ENCODE results near the gene RTCB. TPM values are rescaled to one million over a fixed set of nuclear protein-coding genes. Genes with fewer than 3 reads are reported as not detected.
"Not testable (repeated sequence)": the region's sequence is repeated elsewhere in the genome, so short reads cannot be mapped to it uniquely, and the experiment has no call there.

RTCB gene
- total RNA-seq, 1 donor: 111 TPM

DNA sequence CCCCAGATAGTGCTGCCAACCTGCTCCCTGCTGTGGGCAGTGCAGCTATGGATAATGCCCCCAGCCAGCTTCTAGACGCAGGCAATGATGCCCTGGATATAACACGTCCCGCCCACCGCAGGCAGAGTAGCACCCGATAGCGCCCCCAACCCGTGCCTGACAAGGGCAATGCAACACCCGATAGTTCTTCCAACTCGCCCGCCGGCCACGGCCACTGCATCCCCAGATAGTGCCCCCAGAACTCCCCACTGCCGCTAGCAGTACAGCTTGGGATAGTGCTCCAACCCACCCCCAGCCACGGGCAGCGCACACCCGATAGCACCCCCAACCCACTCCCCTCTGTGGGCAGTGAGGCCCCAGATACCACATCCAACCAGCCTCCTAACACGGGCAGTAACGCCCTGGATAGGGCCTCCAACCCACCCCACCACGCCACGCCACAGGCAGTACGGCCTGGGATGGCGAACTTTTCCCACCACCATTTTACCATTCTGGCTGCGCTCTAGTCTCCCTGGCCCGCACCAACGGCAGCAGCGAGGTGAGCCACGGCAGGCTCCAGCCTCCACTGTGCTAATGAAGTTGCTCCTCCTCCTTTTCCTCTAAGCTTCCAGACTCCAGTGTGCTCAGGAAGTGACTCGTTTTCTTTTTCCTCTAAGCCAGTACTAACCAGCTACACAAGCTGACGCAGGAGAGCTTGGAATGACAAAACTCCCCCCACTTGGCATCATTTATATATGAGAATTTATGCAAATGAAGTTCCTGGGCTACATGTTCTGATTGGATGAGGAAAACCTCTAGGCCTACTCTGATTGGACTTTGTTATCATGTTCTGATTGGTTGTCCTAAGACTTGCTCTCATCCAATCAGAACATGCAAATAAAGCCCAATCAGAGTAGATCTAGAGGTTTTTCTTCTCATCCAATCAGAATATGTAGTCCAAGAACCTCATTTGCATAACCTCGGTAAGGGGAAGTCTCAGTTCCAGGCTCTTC is 57.4 kb downstream of the RTCB start:
- DNase-seq (ENCODE audit: low read depth): peak; percentile 3
- H3K4me3 ChIP-seq (ENCODE audit: low read depth, low read length): no peak overlapping the region
- no peak for TF ChIP-seq CTCF (IDR thresholded peaks at IDR 0.05; ENCODE audit: insufficient read depth, low read depth, low read length)

DNA sequence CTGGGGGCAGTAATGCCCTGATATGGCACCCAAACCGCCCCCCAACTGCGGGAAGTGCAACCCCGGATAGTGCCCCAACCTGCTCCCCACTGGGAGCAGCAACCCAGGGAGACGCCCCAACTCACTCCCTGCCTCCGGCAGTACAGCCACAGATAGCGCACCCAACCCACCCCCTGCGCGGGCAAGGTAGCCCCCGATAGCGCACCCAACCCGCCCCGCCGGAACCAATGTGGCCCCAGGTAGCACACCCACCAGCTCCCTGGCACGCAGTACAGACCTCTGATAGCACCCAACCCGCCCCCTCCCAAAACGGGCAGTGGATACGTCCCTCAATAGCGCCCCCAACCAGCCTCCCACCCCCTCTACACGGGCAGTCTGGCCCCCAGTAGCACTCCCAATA is 58.2 kb downstream of the RTCB start:
- no peak for TF ChIP-seq CTCF (IDR thresholded peaks at IDR 0.05; ENCODE audit: insufficient read depth, low read depth, low read length)
- DNase-seq (ENCODE audit: low read depth): no peak
- no peak overlapping the region for H3K4me3 ChIP-seq (ENCODE audit: low read depth, low read length)

- no peak for DNase-seq (ENCODE audit: low read depth)
- no peak overlapping the region for H3K4me3 ChIP-seq (ENCODE audit: low read depth, low read length)
- no peak for TF ChIP-seq CTCF (IDR thresholded peaks at IDR 0.05; ENCODE audit: insufficient read depth, low read depth, low read length)
These were observed 58.8 kb downstream of the RTCB start for GRCh38 chr22:32353292-32353691.

GRCh38 chr22:32352681-32353080 is 59.4 kb downstream of the RTCB start:
- no peak for DNase-seq (ENCODE audit: low read depth)
- TF ChIP-seq CTCF (IDR thresholded peaks at IDR 0.05; ENCODE audit: insufficient read depth, low read depth, low read length): no peak
- no peak overlapping the region for H3K4me3 ChIP-seq (ENCODE audit: low read depth, low read length)

GRCh38 chr22:32351875-32352274 is 60.2 kb downstream of the RTCB start:
- H3K4me3 ChIP-seq (ENCODE audit: low read depth, low read length); DNase-seq (ENCODE audit: low read depth): not testable (repeated sequence)

DNA sequence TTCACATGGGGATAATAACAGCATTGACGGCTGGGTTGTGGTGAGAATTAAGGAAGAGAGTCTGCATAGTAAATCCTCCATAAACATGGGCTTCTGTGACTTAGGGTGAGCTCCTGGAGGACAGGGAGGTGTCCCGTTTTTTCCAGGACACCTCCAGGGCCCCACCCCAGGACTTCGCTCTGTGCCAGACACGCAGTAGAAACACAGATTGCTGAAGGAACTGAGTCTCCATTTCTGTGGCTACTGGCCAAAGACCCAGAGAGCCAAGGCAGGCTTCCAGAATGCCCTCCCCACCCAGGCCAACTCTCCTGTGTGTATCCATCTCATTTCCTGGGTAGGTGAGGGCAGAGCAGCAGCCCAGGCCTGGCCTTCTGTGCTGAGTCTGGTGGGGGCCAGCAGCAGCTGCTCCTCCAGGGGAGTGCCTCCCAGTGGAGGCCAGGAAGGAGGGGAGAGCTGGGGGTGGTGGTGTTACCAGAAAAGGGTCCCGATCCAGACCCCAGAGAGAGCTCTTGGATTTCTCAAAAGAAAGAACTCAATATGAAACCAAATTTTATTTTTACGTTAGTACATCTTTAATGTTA is 63.9 kb downstream of the RTCB start:
- TF ChIP-seq CTCF (IDR thresholded peaks at IDR 0.05; ENCODE audit: insufficient read depth, low read depth, low read length): no peak
- H3K4me3 ChIP-seq (ENCODE audit: low read depth, low read length): no peak overlapping the region
- no peak for DNase-seq (ENCODE audit: low read depth)

- H3K4me3 ChIP-seq (ENCODE audit: low read depth, low read length): no peak overlapping the region
- no peak for DNase-seq (ENCODE audit: low read depth)
- no peak for TF ChIP-seq CTCF (IDR thresholded peaks at IDR 0.05; ENCODE audit: insufficient read depth, low read depth, low read length)
These were observed 68.1 kb downstream of the RTCB start for GRCh38 chr22:32343941-32344340.
